Natural killer cell (primary cell): ENCODE results near the gene MITF. TPM values are rescaled to one million over a fixed set of nuclear protein-coding genes. Genes with fewer than 3 reads are reported as not detected.

Source experiments
- ATAC-seq, 3 donors: fragments of 150-1000 bp in 2 of 3; fragments of 200-7000 bp in 1 of 3; cut with Tn5 transposase; 1 replicate in 1 of 3; 2 replicates in 2 of 3; pipeline ENCODE4 v1.10.0; 2021; ENCODE audit warnings: mild to moderate bottlenecking in 2 of 3, moderate library complexity in 2 of 3
- DNase-seq, 2 donors: peaks; one replicate each; pipeline versions ENCODE4 v3.0.0 to v3.0.0-alpha.2; 2013 to 2021; ENCODE audit warnings: mixed read lengths in 1 of 2
- H3K27ac ChIP-seq: one replicate; pipeline ENCODE4 v1.5.1; 2013; ENCODE audit warnings: mild to moderate bottlenecking, low read length
- H3K27me3 ChIP-seq: one replicate; pipeline ENCODE4 v1.6.1; 2013; ENCODE audit warnings: low read length; ENCODE audit not compliant: control insufficient read depth, insufficient read depth
- H3K36me3 ChIP-seq: one replicate; pipeline ENCODE4 v1.6.1; 2013; ENCODE audit warnings: low read length; ENCODE audit not compliant: control insufficient read depth, insufficient read depth
- H3K4me1 ChIP-seq: one replicate; pipeline ENCODE4 v1.6.1; 2013; ENCODE audit warnings: low read length; ENCODE audit not compliant: control insufficient read depth, insufficient read depth
- H3K4me3 ChIP-seq: one replicate; pipeline ENCODE4 v1.5.1; 2013; ENCODE audit warnings: low read length
- H3K9me3 ChIP-seq: one replicate; pipeline ENCODE4 v1.6.1; 2013; ENCODE audit warnings: low read length; ENCODE audit not compliant: control insufficient read depth, insufficient read depth
- H3K27ac Mint-ChIP-seq, 2 donors: one replicate each; pipeline ENCODE4 v1.8.0; 2022; ENCODE audit warnings: mild to moderate bottlenecking in 2 of 2, mixed read lengths in 2 of 2, moderate library complexity in 1 of 2
- H3K27me3 Mint-ChIP-seq, 2 donors: one replicate each; pipeline ENCODE4 v1.8.0; 2022; ENCODE audit warnings: low read depth in 2 of 2, mixed read lengths in 2 of 2
- H3K36me3 Mint-ChIP-seq: one replicate; pipeline ENCODE4 v1.8.0; 2022; ENCODE audit warnings: mixed read lengths
- H3K4me1 Mint-ChIP-seq, 2 donors: one replicate each; pipeline ENCODE4 v1.8.0; 2022; ENCODE audit warnings: mixed read lengths in 2 of 2
- H3K4me3 Mint-ChIP-seq: one replicate; pipeline ENCODE4 v1.8.0; 2022; ENCODE audit warnings: mild to moderate bottlenecking, moderate library complexity, mixed read lengths
- H3K9me3 Mint-ChIP-seq, 2 donors: one replicate each; pipeline ENCODE4 v1.8.0; 2022; ENCODE audit warnings: mixed read lengths in 2 of 2
- CTCF ChIP-seq: fragments of 200-600 bp; IDR thresholded peaks from one replicate; pipeline ENCODE4 v1.8.0; 2022; ENCODE audit warnings: antibody characterized with exemption
- WGBS: methylation state at CpG from one replicate; pipeline ENCODE4 v1.1.7; 2013; ENCODE audit warnings: missing lambda C conversion rate; ENCODE audit not compliant: insufficient coverage; 5-methylcytosine and 5-hydroxymethylcytosine counted together
- intact Hi-C: fragments of 100-400 bp; cut with micrococcal nuclease; formaldehyde crosslinking; loops from one replicate; pipeline ENCODE4 v1.14.2; 2022
- total RNA-seq, 4 donors: library from RNA; stranded (reverse); fragments of 120-200 nt in 1 of 4; gene quantifications; one replicate each; pipeline versions ENCODE4 v1.2.3 to v1.2.4, GENCODE V29; 2013 to 2022

Gene MITF
- total RNA-seq, 3 donors from 2014 or later (not counting 1 experiment from before 2014, with no cell fraction given): 0.23 to 1.5 (median 0.54) TPM

- Mint-ChIP-seq H3K4me3 (no peak overlapping the region), H3K4me1 (no peaks in the 10 kb centered on the region), H3K9me3 (no peaks in the 10 kb centered on the region), H3K27ac (no peak overlapping the region), H3K36me3 (no peaks in the 10 kb centered on the region), H3K27me3 (no peaks in the 10 kb centered on the region)
- Histone ChIP-seq H3K4me3 (no peak overlapping the region), H3K27me3 (no peaks in the 10 kb centered on the region), H3K27ac (no peak overlapping the region), H3K9me3 (no peaks in the 10 kb centered on the region), H3K4me1 (no peaks in the 10 kb centered on the region), H3K36me3 (no peaks in the 10 kb centered on the region)
- intact Hi-C loops: no loop called here
- WGBS: 92% methylated on average over 2 of the region's 3 CpGs
- TF ChIP-seq CTCF: no peak
- ATAC-seq (no peak), DNase-seq (no peak)
Measured at GRCh38 chr3:69764121-69764741, 25.0 kb downstream of the MITF start.

DNA sequence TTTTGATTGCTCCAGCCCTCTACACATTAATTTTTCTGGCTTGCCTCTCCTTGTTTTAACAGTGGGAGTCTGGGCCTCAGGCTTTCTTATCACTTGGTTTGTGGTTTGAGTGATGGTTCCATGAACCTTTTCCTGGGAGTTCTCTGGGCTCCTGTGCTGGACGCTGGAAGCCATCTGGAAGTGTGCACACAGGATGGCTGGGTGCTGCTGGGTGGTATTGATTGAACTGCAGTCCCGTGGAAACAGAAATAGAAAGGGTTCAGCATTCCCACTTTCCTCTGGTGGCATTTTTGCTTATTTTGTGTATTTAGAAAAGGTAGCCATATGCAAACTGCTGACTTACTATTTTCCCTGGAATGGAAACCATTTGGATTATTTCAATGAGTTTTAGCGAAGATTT is 25.6 kb downstream of the MITF start:
- 68% methylated on average over 3 of the region's 3 CpGs for WGBS
- Mint-ChIP-seq H3K27me3 (no peaks in the 10 kb centered on the region), H3K36me3 (no peaks in the 10 kb centered on the region), H3K27ac (no peak overlapping the region), H3K4me3 (no peak overlapping the region), H3K9me3 (no peaks in the 10 kb centered on the region), H3K4me1 (no peaks in the 10 kb centered on the region)
- TF ChIP-seq CTCF: no peak
- no peaks in the 10 kb centered on the region for H3K4me1 ChIP-seq
- H3K4me3 ChIP-seq: no peak overlapping the region
- H3K9me3 ChIP-seq: no peaks in the 10 kb centered on the region
- no peak for DNase-seq
- ATAC-seq: no peak
- H3K27ac ChIP-seq: peak overlapping the region; percentile 29
- intact Hi-C loops: no loop called here
- H3K36me3 ChIP-seq: no peaks in the 10 kb centered on the region
- no peaks in the 10 kb centered on the region for H3K27me3 ChIP-seq

- Histone ChIP-seq H3K27ac (no peak overlapping the region), H3K4me1 (no peaks in the 10 kb centered on the region), H3K4me3 (no peak overlapping the region), H3K36me3 (no peaks in the 10 kb centered on the region), H3K27me3 (no peaks in the 10 kb centered on the region), H3K9me3 (no peaks in the 10 kb centered on the region)
- Mint-ChIP-seq H3K9me3 (no peaks in the 10 kb centered on the region), H3K36me3 (no peaks in the 10 kb centered on the region), H3K27me3 (no peaks in the 10 kb centered on the region), H3K4me1 (no peaks in the 10 kb centered on the region), H3K4me3 (no peak overlapping the region), H3K27ac (no peak overlapping the region)
- no peak for ATAC-seq
- 70% methylated on average over 3 of the region's 3 CpGs for WGBS
- TF ChIP-seq CTCF: no peak
- no peak for DNase-seq
- intact Hi-C loops: no loop called here
Measured at GRCh38 chr3:69766638-69767037, 27.4 kb downstream of the MITF start.

DNA sequence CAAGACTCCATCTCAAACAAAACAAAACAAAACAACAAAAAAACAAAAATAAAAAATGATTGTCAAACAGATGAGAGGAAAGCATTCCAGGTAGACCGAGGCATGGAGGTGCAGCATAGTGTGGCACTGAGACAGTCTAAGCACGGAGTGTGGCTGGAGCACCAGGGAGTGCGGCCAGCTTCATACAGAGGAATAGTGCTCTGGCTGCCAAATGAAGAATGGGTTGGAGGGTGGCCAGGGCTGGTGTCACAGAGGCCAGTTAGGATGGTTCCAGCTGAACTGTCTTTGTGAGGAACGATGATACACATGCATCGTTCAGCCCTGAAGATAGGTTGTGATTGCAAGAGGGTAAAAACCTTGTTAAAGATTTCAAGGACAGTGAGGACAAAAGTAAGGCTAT is 28.3 kb downstream of the MITF start:
- Mint-ChIP-seq H3K9me3 (no peaks in the 10 kb centered on the region), H3K36me3 (no peaks in the 10 kb centered on the region), H3K27ac (no peak overlapping the region), H3K27me3 (no peaks in the 10 kb centered on the region), H3K4me3 (no peak overlapping the region), H3K4me1 (no peaks in the 10 kb centered on the region)
- TF ChIP-seq CTCF: no peak
- Histone ChIP-seq H3K4me1 (no peaks in the 10 kb centered on the region), H3K4me3 (no peak overlapping the region), H3K36me3 (no peaks in the 10 kb centered on the region), H3K27ac (no peak overlapping the region), H3K9me3 (no peaks in the 10 kb centered on the region), H3K27me3 (no peaks in the 10 kb centered on the region)
- DNase-seq: no peak
- ATAC-seq: no peak
- 92% methylated on average over 5 of the region's 5 CpGs for WGBS
- intact Hi-C loops: no loop called here
